ENCODE results near the gene TTLL1.
"Not testable (repeated sequence)": the region's sequence is repeated elsewhere in the genome, so short reads cannot be mapped to it uniquely, and the experiment has no call there.

TTLL1 gene

DNA sequence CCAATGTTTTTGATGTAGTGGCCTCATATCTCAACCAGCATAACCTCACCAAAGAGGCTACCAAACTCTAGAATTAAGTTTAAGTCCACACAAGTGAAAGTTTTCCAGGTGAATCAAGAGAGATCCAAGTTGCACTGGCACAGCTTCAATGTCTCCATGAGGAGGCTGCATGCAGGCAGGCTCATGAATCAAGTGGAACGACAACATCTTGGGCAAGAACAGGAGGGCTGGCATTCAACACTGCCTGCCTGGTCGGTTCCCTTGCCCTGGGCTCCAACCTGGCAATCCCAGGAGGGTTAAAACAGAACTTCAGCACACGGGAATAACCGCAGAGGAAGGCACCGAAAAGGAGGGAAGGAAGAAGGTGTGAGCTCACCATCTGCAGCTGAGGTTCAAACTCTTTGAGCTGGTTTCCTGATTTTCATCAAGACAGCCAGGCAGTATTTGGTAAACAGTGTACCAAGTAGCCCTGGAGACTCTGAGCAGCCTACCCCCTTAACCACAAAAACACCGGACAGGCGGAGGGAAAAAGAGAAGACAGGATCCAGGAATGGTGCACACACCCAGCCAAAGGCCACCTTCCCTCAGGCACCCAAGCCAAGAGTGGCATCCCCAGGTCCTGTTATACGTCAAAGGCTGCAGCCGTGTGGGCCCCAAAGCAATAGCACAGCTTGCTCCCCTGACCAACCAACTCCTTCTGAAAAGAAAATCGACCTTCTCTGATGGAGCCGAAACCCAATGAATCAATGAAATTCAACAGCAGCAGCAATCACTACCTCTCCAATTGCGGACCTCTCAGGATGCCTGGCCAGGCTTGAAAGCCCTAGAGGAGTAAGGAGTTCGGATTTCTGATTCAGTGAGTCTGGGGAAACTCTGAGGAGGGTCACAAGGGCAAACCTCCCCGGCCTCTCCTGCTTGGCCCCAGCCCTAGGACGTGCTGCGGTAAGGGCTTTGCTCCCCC lies 75.6 kb downstream of the TTLL1 start:
- no peak for DNase-seq (ENCODE audit: low spot score)

GRCh38 chr22:43012390-43012789 lies 76.8 kb downstream of the TTLL1 start:
- no peak for DNase-seq (ENCODE audit: low spot score)

DNA sequence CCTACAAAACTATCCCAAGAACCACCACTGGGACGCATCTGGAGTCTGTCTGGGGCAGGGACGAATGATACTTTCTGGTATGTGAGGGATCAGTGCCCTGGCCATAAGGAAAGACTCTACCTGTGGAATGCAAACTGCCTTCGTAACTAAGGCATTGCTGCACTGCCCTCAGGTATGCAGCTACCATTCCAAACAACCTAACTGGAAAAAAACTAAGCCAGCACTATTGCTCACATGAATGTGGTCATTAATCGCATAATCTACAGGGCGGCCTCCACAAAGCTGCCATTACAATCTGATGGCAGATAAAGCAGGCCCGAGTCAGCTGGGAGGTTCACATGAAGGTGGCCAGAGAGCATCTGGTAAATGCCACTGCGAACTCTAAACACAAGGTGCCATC lies 78.1 kb downstream of the TTLL1 start:
- no peak for DNase-seq (ENCODE audit: low spot score)

DNA sequence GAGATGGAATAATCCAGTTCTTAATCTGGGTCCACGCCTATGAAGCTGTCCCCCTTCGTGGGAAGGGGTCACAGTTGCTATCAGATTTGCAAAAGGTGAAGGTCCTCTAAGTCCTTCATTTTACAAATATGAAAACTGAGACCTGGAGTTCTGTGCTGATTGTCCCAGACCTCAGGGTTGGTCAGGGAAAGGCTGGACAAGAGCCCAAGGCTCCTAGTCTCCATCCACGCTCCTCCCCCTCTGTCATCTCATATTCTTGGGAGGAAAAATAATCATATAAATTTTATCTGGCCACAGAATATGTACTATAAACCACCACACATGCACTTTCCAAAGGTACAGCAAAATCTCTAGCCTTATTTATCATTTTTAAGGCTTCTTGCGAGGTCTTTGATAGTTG lies 79.7 kb downstream of the TTLL1 start:
- no peak for DNase-seq (ENCODE audit: low spot score)

DNA sequence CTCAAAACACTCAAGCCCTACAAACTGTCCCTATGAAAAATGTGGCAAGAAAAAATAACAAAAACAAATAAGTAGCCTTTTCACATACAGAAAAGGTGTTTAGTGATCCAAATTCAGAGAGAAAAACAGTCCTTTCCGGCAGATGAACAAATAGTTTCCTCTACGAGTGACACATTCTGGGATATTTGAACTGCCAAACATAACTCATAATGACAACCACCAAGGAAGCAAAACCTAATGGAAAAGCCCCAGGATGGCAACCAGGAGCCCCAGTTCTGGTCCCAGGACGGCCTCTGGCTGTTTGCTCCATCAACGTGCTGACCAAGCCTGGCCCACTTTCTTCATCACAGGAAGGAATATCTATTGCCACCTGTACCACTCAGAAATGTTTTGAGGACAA lies 80.3 kb downstream of the TTLL1 start:
- DNase-seq (ENCODE audit: low spot score), result no peak

- DNase-seq (ENCODE audit: low spot score), result no peak
These were observed 80.7 kb downstream of the TTLL1 start for GRCh38 chr22:43008509-43008908.

- peak; percentile 52 for DNase-seq (ENCODE audit: low spot score)
These were observed 81.6 kb downstream of the TTLL1 start for GRCh38 chr22:43007519-43008102.

- no peak for DNase-seq (ENCODE audit: low spot score)
These were observed 82.4 kb downstream of the TTLL1 start for GRCh38 chr22:43006753-43007152.

DNA sequence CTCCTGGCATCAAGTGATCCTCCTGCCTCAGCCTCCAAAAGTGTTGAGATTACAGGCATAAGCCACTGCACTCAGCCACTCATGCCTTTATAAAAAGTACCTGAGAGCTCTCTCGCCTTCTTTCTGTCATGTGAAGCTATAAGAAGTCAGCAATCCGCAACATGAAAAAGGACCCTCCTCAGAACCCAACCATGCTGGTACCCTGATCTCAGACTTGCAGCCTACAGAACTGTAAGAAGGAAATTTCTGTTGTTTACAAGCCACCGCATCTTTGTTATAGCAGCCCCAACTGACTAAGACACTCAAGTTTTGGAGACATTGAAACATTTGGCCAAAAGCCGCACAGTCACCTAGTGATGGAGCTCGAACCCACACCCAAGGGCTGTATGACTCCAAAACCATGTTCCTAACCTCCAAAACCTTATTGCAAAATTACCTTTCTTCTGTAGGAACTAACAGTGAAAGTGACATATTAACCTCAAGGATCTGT lies 83.1 kb downstream of the TTLL1 start:
- DNase-seq (ENCODE audit: low spot score), result no peak

DNA sequence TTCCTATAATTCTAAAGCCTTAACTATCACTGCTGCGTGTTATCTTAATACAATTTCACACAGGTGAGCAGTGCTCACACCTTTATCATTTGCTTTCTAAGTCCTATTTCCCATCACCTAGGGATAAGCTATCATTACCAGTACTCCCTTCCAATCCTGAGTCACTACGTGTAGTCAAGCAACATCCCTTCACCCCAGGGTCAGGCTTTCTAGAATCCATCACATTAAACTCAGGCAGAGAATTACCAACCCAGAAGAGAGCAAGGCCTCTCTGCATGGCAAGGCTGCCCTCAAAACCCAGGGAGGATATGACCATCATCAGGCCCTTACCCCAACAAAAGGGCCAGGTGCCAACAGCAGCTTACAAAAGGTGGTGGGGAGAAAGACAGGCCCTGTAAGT lies 84.1 kb downstream of the TTLL1 start:
- DNase-seq (ENCODE audit: low spot score), result no peak

- DNase-seq (ENCODE audit: low spot score), result peak; percentile 12
These were observed 84.7 kb downstream of the TTLL1 start for GRCh38 chr22:43004362-43005035.

DNA sequence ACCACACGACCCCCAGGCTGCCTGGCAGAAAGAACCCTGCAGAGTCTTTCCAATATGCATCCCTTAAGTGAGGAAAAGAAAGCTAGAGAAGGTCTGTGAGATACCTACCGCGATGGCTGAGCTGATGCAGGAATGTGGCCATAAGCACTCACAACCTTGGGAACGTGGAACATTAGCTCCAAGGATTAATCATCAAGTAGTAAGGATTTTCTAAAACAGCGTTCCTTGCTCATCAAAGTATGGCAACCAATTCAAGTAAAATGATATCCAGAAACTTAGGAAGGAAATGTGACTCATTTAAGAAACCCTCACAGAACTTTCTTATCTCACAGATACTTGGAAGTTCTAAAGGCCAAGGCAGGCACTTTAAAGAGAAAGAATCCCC lies 87.0 kb downstream of the TTLL1 start:
- no peak for DNase-seq (ENCODE audit: low spot score)

GRCh38 chr22:43001271-43002201 lies 87.7 kb downstream of the TTLL1 start:
- no peak for DNase-seq (ENCODE audit: low spot score)

DNA sequence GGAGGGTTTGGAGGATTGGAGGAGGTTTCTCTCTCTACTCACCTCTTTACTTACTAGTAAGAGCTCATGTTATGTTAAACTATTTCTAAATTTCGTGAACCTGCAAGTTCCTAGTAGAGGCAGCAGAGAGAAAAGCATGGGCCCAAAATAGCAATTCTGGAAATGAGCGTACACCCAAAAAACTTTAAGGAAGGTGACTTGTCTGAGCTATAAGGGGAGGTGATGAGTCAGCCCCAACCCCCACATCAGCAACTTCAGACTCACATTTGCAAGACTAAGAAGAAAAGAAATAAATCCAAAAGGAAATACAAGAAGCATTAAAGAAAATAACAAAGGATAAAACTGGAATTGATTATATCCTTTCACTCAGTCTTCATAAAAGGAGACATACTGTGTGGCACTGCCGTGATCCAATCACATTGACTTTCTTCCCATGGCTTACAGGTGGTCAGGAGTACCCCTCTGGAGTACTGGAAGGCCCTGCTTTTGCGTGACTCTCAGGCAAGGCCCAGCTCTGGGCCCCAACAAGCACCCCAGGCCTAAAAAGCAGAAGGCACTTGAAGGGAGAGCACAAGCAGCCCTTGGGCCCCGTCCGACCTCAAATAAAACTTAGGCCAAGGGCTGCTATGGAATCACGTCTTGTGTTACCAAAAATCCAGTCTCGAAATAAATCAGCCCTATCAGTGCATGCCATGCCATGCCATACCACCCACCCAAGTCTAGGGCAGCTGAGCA lies 88.6 kb downstream of the TTLL1 start:
- DNase-seq (ENCODE audit: low spot score), result no peak

GRCh38 chr22:42997582-42998090 lies 91.6 kb downstream of the TTLL1 start:
- no peak for DNase-seq (ENCODE audit: low spot score)

DNA sequence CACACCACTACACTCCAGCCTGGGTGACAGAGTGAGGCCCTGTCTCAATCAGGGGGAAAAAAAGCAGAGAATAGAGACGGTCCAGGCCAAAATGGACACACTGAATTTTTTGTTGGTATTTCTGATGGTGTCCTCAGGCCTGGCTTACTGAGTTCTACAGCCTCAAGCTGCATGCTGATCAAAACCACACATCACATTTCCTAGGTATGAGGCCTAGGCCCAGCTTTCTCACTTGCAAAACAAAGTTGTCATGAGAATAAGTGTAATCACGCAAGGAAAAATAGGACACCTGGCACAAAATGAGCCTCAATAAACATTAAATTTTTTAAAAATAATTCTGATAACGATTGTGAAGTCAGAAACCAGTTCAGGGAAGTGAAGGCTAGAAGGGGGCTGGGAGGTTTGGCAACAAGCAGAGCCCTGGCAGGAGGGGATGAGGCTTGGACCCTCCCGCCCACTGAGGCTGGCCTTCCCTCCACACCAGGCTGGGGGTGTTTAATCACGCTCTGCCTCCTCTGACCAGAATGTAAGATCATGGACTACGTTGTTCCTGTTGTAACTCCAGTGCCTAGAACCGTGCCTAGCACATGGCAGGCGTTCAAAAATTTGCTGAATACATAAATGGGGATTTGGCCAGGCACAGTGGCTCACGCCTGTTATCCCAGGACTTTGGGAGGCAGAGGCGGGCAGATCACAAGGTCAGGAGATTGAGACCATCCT lies 92.4 kb downstream of the TTLL1 start:
- no peak for DNase-seq (ENCODE audit: low spot score)

DNA sequence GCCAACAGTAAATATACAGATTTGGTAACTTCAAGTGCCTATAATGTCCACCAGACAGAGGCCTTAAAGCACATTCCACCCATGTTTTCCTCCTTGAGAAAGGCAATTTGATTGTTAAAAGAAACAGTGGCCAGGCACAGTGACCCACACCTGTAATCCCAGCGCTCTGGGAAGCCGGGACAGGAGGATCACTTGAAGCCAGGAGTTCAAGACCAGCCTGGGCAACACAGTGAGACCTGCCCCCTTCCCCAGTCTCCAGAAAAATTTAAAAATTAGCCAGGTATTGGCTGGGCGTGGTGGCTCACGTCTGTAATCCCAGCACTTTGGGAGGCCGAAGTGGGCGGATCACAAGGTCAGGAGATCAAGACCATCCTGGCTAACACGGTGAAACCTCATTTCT lies 93.5 kb downstream of the TTLL1 start:
- DNase-seq (ENCODE audit: low spot score), result not testable (repeated sequence)

- DNase-seq (ENCODE audit: low spot score), result no peak
These were observed 94.2 kb downstream of the TTLL1 start for GRCh38 chr22:42994917-42995562.

DNA sequence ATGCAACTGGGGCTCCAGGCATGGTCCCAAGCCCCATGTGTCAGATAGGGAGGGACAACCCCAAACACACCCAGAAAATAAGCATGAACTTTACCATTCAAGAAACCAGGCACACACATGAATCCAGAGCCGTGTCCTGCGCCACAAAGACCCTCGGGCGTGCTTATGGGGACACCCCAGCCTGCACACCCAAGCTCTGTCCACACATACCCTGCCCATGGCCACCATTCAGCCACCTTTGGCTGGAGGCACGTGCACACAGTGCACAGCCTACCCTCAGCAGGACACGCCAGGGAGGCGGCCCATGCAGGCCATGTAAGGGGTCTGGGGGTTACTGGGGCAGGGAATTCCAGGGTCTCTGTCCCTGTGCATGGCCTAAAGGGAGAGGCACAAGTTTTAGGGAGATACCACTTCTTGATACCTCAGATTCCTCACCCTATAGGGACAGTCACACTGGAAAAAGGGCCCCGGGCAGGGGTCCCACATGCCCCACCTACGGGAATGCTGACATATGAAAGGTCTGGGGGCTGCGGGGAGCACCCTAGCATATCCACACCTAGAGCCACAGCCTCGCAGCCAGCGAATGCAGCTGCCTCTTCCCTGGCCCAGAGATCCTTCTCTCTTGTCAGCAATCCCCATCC lies 94.8 kb downstream of the TTLL1 start:
- no peak for DNase-seq (ENCODE audit: low spot score)

Data from hematopoietic multipotent progenitor cell treated with erythropoietin and hydrocortisone succinate and interleukin-3 and kit ligand, for 17 days (in vitro differentiated cells).